ENCODE data around the gene SMARCA1. TPM values are rescaled to one million over a fixed set of nuclear protein-coding genes. Genes with fewer than 3 reads are reported as not detected.
"Not testable (repeated sequence)": the region's sequence is repeated elsewhere in the genome, so short reads cannot be mapped to it uniquely, and the experiment has no call there.

Gene SMARCA1
- total and polyA plus RNA-seq, 2 donors from 2014 or later, result 20.0 to 34.7 TPM

DNA sequence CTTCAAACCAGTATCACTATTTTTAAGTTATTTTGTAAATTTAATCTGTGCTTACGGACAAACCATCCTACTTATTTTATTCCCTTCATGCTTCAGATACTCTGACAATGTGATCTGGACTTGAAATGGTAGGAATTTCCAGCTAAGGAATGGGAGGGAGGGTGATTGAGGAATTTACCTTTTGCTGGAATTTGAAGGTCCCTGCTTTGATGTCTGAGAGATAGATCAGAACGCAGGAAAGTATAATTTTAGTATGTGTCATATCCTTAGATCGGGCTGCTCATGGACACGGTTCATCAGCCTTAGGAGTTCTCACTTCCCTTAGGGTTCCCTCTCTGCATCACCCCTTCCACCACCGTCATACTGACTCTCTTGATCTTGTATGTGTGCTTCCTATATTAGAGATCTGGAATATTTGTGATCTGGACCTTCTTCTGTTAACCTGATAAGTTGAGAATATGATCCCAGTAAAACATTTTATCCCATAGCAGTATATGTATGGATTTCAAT is 33.6 kb upstream of the SMARCA1 start:
- no peaks in the 10 kb centered on the region for H3K9me3 ChIP-seq (ENCODE audit: control insufficient read depth in 2 of 3, insufficient read depth in 1 of 3, low read length in 3 of 3)

GRCh38 chrX:129554816-129555215 is 31.5 kb upstream of the SMARCA1 start:
- H3K36me3 ChIP-seq (ENCODE audit: control insufficient read depth in 2 of 3, insufficient read depth in 3 of 3, low read length in 3 of 3); H3K4me3 ChIP-seq (ENCODE audit: low read length in 3 of 3); H3K9me3 ChIP-seq (ENCODE audit: control insufficient read depth in 2 of 3, insufficient read depth in 1 of 3, low read length in 3 of 3); H3K27me3 ChIP-seq (ENCODE audit: control insufficient read depth, insufficient read depth, low read length); H3K9ac ChIP-seq (ENCODE audit: low read length in 3 of 3); intact Hi-C loops (cut with DNase I); FAIRE-seq; H3K27ac ChIP-seq (ENCODE audit: low read depth in 2 of 2, low read length in 2 of 2); H3K4me1 ChIP-seq (ENCODE audit: control insufficient read depth in 2 of 3, insufficient read depth in 2 of 3, low read depth in 1 of 3, low read length in 3 of 3); DNase-seq: not testable (repeated sequence)

More for the DNA sequence above, 33.6 kb upstream of the SMARCA1 start:
- intact Hi-C loops (cut with DNase I), result no loop called here
- Histone ChIP-seq H3K4me1 (ENCODE audit: control insufficient read depth in 2 of 3, insufficient read depth in 2 of 3, low read depth in 1 of 3, low read length in 3 of 3) (no peaks in the 10 kb centered on the region), H3K27me3 (ENCODE audit: control insufficient read depth, insufficient read depth, low read length) (no peaks in the 10 kb centered on the region), H3K36me3 (ENCODE audit: control insufficient read depth in 2 of 3, insufficient read depth in 3 of 3, low read length in 3 of 3) (peaks cover 0 to 9% (median 3%) of the 10 kb centered on the region in 3 donors), H3K4me3 (ENCODE audit: low read length in 3 of 3) (no peak overlapping the region), H3K9ac (ENCODE audit: low read length in 3 of 3) (no peak overlapping the region), H3K27ac (ENCODE audit: low read depth in 2 of 2, low read length in 2 of 2) (no peak overlapping the region)
- no peak for TF ChIP-seq CTCF (IDR thresholded peaks at IDR 0.05; ENCODE audit: borderline replicate concordance, extremely low read depth, insufficient read depth)
- FAIRE-seq (no peak), DNase-seq (no peak)

DNA sequence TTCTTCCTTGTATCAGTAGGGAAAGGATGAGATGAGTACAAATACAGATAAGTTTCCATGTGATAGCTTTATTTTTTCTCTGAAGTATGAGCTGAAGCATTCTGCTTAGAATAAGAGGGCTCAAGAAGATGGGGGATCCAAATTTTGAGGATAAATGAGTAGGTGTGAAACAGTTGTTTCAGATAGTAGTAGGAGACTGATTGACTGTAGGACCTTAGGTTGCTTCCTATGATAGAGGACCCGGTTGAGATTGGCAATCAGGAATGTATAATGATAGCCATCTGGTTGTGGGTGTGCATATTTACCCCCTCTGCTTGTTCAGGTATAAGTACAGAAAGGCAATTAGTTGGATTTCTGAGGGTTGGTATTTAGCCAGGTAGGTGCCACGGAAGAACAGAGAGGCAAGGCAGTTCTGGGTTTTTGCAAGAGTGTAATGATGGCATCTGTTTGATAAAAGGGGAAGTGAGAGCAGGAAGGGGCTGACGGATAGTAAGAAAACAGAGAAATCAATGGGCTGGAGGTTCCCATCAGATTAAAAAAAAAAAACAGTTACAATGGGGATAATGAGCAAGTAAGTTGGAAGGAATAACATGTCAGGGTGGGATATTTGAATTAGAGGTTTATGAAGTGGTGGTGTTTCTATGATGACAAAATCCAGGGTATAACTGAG is 30.5 kb upstream of the SMARCA1 start:
- Histone ChIP-seq H3K9ac (ENCODE audit: low read length in 3 of 3) (no peak overlapping the region), H3K27ac (ENCODE audit: low read depth in 2 of 2, low read length in 2 of 2) (no peak overlapping the region), H3K36me3 (ENCODE audit: control insufficient read depth in 2 of 3, insufficient read depth in 3 of 3, low read length in 3 of 3) (peaks cover 0 to 2% (median 0%) of the 10 kb centered on the region in 3 donors), H3K4me1 (ENCODE audit: control insufficient read depth in 2 of 3, insufficient read depth in 2 of 3, low read depth in 1 of 3, low read length in 3 of 3) (no peaks in the 10 kb centered on the region), H3K4me3 (ENCODE audit: low read length in 3 of 3) (no peak overlapping the region), H3K27me3 (ENCODE audit: control insufficient read depth, insufficient read depth, low read length) (no peaks in the 10 kb centered on the region), H3K9me3 (ENCODE audit: control insufficient read depth in 2 of 3, insufficient read depth in 1 of 3, low read length in 3 of 3) (no peaks in the 10 kb centered on the region)
- FAIRE-seq (no peak), DNase-seq (no peak)
- TF ChIP-seq CTCF (IDR thresholded peaks at IDR 0.05; ENCODE audit: borderline replicate concordance, extremely low read depth, insufficient read depth), result no peak
- intact Hi-C loops (cut with DNase I), result no loop called here

GRCh38 chrX:129549124-129549523 is 25.8 kb upstream of the SMARCA1 start:
- no peaks in the 10 kb centered on the region for H3K27me3 ChIP-seq (ENCODE audit: control insufficient read depth, insufficient read depth, low read length)
- FAIRE-seq (no peak), DNase-seq (no peak)
- H3K9me3 ChIP-seq (ENCODE audit: control insufficient read depth in 2 of 3, insufficient read depth in 1 of 3, low read length in 3 of 3), result no peaks in the 10 kb centered on the region
- H3K36me3 ChIP-seq (ENCODE audit: control insufficient read depth in 2 of 3, insufficient read depth in 3 of 3, low read length in 3 of 3), result no peaks in the 10 kb centered on the region
- H3K9ac ChIP-seq (ENCODE audit: low read length in 3 of 3), result no peak overlapping the region
- no peak overlapping the region for H3K4me3 ChIP-seq (ENCODE audit: low read length in 3 of 3)
- H3K27ac ChIP-seq (ENCODE audit: low read depth in 2 of 2, low read length in 2 of 2), result no peak overlapping the region
- intact Hi-C loops (cut with DNase I), result no loop called here
- no peak for TF ChIP-seq CTCF (IDR thresholded peaks at IDR 0.05; ENCODE audit: borderline replicate concordance, extremely low read depth, insufficient read depth)
- no peaks in the 10 kb centered on the region for H3K4me1 ChIP-seq (ENCODE audit: control insufficient read depth in 2 of 3, insufficient read depth in 2 of 3, low read depth in 1 of 3, low read length in 3 of 3)
